GM10847 (cell line): ENCODE data around the gene MAPKAPK3.

Source experiments
- POLR2A ChIP-seq: IDR thresholded peaks from 2 replicates; pipeline ENCODE4 v1.6.1; 2011; ENCODE audit not compliant: insufficient read length; ENCODE audit errors: extremely low read depth

Gene MAPKAPK3

GRCh38 chr3:50611464-50612233 lies 5.3 kb upstream of the MAPKAPK3 start, which contains the start of gene CISH:
CISH (minus strand) TSS chr3:50611774; CDS start chr3:50611650, 124 bp downstream.
- peak; percentile 37 for TF ChIP-seq POLR2A

GRCh38 chr3:50612234-50612882 lies 4.6 kb upstream of the MAPKAPK3 start:
- no peak for TF ChIP-seq POLR2A

GRCh38 chr3:50612970-50613846 lies 3.7 kb upstream of the MAPKAPK3 start:
- no peak for TF ChIP-seq POLR2A

GRCh38 chr3:50615190-50615589 lies 1.8 kb upstream of the MAPKAPK3 start:
- no peak for TF ChIP-seq POLR2A

- TF ChIP-seq POLR2A = no peak
Observed at GRCh38 chr3:50616003-50616769, 765 bp upstream of the MAPKAPK3 start.

GRCh38 chr3:50616770-50617095 lies 218 bp upstream of the MAPKAPK3 start:
- peak; percentile 14 for TF ChIP-seq POLR2A

GRCh38 chr3:50617911-50618481 lies 1.0 kb downstream of the MAPKAPK3 start:
- TF ChIP-seq POLR2A = no peak

- no peak for TF ChIP-seq POLR2A
Observed at GRCh38 chr3:50620420-50620819, 3.5 kb downstream of the MAPKAPK3 start.

GRCh38 chr3:50620820-50621219 lies 3.9 kb downstream of the MAPKAPK3 start:
- TF ChIP-seq POLR2A = no peak

GRCh38 chr3:50622881-50623280 lies 5.9 kb downstream of the MAPKAPK3 start:
- no peak for TF ChIP-seq POLR2A

- TF ChIP-seq POLR2A = no peak
Observed at GRCh38 chr3:50623840-50624474, 7.0 kb downstream of the MAPKAPK3 start.

- no peak for TF ChIP-seq POLR2A
Observed at GRCh38 chr3:50624634-50625033, 7.7 kb downstream of the MAPKAPK3 start.

GRCh38 chr3:50625231-50626182 lies 8.6 kb downstream of the MAPKAPK3 start:
- TF ChIP-seq POLR2A = no peak
